ENCODE results near the gene OR10H3.

DNA sequence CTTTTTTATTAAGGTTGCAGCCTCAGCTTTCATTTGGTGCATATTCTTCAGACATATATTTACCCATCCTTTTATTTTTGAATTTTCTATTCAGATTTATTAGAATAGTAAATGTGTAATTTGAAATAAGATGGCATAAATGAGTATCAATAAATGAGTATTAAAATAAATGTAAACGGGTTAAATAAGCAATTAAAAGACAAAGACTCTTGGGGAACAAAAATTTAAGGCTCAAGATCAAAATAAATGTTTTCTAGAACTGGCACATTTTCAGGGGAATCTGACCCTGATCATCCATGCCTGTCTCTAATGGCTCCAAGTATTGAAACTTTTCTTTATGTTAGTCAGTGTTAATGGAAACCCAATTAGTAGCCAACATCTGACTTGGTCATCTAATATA is 3.0 kb downstream of the OR10H3 start:
- TF ChIP-seq, protein P1, sequence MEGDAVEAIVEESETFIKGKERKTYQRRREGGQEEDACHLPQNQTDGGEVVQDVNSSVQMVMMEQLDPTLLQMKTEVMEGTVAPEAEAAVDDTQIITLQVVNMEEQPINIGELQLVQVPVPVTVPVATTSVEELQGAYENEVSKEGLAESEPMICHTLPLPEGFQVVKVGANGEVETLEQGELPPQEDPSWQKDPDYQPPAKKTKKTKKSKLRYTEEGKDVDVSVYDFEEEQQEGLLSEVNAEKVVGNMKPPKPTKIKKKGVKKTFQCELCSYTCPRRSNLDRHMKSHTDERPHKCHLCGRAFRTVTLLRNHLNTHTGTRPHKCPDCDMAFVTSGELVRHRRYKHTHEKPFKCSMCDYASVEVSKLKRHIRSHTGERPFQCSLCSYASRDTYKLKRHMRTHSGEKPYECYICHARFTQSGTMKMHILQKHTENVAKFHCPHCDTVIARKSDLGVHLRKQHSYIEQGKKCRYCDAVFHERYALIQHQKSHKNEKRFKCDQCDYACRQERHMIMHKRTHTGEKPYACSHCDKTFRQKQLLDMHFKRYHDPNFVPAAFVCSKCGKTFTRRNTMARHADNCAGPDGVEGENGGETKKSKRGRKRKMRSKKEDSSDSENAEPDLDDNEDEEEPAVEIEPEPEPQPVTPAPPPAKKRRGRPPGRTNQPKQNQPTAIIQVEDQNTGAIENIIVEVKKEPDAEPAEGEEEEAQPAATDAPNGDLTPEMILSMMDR (IDR thresholded peaks at IDR 0.05) = no peak
- no peak for TF ChIP-seq POLR2A (IDR thresholded peaks at IDR 0.05)
- TF ChIP-seq POLR2AphosphoS5 (IDR thresholded peaks at IDR 0.05) = no peak

All from breast epithelium (tissue), 3 donors.